Measurements from ENCODE around the gene NACC1. TPM values are rescaled to one million over a fixed set of nuclear protein-coding genes. Genes with fewer than 3 reads are reported as not detected.

NACC1 gene
- total RNA-seq, 1 experiment from 2014 or later, result 237 TPM

- DNase-seq (ENCODE audit: low spot score), result peak; percentile 67
- H3K4me3 Mint-ChIP-seq, result peak within 1 kb of the TSS; percentile 49
- peaks cover 10% of the 10 kb centered on the region for H3K4me1 Mint-ChIP-seq
- no peaks in the 10 kb centered on the region for H3K9me3 Mint-ChIP-seq
- peaks cover 45% of the 10 kb centered on the region for H3K27me3 Mint-ChIP-seq (ENCODE audit: low read depth)
- ChIA-PET POLR2A (interaction anchor here (0.6 kb wide), 1 partner anchor 195 kb away, joined by 4 read pairs; no protein-coding TSS in a partner anchor), CTCF (interaction anchor here (2.0 to 3.9 kb wide), 4 partner anchors 43 to 138 kb away, joined by 5 to 36 read pairs (median 25); no protein-coding TSS in a partner anchor)
- peak; percentile 47 for ATAC-seq
- H3K27ac Mint-ChIP-seq, result no peak within 1 kb of the TSS
- TF ChIP-seq, protein P1, sequence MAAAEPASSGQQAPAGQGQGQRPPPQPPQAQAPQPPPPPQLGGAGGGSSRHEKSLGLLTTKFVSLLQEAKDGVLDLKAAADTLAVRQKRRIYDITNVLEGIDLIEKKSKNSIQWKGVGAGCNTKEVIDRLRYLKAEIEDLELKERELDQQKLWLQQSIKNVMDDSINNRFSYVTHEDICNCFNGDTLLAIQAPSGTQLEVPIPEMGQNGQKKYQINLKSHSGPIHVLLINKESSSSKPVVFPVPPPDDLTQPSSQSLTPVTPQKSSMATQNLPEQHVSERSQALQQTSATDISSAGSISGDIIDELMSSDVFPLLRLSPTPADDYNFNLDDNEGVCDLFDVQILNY (CRISPR knock-in tag; IDR thresholded peaks at IDR 0.05), result 0 out of 2 replicates have a peak, but pooled peaks have one; percentile 34
- no peak for TF ChIP-seq ZBTB43 (CRISPR knock-in tag; IDR thresholded peaks at IDR 0.05)
- TF ChIP-seq GABPB1 (CRISPR knock-in tag; IDR thresholded peaks at IDR 0.05), result 0 out of 2 replicates have a peak, but pooled peaks have one; percentile 15
- peaks cover 5% of the 10 kb centered on the region; the same call in 1 of the 2 replicates for H3K36me3 Mint-ChIP-seq
These were observed 15.1 kb upstream of the NACC1 start, which contains the start of gene LYL1 for GRCh38 chr19:13102666-13103580. Gene LYL1 (minus strand): TSS chr19:13102858. CDS start chr19:13101171, 1,687 bp downstream.

DNA sequence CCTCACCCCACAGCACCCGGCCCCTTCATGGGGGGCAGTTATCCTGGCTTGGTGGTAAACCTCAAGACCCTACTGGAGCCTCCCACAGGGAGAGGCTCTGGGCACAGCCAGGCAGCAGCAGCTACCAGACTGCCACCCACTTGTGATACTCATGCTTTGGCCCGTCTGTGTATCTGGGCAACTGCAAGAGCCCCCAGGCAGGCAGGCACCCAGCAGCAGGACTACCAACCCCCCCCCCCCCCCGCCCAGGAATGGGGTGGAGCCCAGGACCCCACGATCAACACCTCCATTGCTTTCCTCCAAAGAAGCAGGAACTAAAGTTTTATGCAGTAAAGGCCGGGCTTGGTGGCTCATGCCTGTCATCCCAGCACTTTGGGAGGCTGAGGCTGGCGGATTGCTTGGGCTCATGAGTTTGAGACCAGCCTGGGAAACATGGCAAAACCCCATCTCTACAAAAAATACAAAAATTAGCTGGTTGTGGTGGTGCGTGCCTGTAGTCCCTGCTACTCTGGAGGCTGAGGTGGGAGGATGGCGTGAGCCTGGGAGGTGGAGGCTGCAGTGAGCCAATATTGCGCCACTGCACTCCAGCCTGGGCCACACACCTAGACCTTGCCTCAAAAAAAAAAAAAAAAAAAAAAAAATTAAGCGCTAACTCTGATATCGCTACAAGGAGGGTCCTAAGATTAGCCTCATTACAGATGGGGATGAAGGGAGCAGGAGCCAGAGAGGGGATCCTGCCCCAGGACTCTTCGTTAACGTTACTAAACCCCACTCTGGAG, 14.3 kb upstream of the NACC1 start:
- Mint-ChIP-seq H3K9me3 (no peaks in the 10 kb centered on the region), H3K4me1 (peaks cover 8% of the 10 kb centered on the region), H3K36me3 (peaks cover 5% of the 10 kb centered on the region; the same call in 1 of the 2 replicates), H3K27ac (no peak overlapping the region), H3K27me3 (ENCODE audit: low read depth) (peaks cover 37% of the 10 kb centered on the region), H3K4me3 (no peak overlapping the region)
- DNase-seq (ENCODE audit: low spot score) (no peak), ATAC-seq (no peak)
- CTCF ChIA-PET, result interaction anchor here (0.5 to 3.4 kb wide), 18 partner anchors 9 to 148 kb away, joined by 3 to 34 read pairs (median 6); partner anchors contain the start of genes NACC1 and TRMT1
- no peak for TF ChIP-seq FOXP1 (CRISPR knock-in tag; IDR thresholded peaks at IDR 0.05; ENCODE audit: borderline replicate concordance)
- no peak for TF ChIP-seq HMGA2 (CRISPR knock-in tag; IDR thresholded peaks at IDR 0.05)
- no peak for TF ChIP-seq RORB (CRISPR knock-in tag; IDR thresholded peaks at IDR 0.05)
- TF ChIP-seq SP1 (CRISPR knock-in tag; conservative IDR thresholded peaks at IDR 0.05), result no peak
- TF ChIP-seq, protein P2, sequence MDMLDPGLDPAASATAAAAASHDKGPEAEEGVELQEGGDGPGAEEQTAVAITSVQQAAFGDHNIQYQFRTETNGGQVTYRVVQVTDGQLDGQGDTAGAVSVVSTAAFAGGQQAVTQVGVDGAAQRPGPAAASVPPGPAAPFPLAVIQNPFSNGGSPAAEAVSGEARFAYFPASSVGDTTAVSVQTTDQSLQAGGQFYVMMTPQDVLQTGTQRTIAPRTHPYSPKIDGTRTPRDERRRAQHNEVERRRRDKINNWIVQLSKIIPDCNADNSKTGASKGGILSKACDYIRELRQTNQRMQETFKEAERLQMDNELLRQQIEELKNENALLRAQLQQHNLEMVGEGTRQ (CRISPR knock-in tag; IDR thresholded peaks at IDR 0.05), result no peak
- TF ChIP-seq ETV6 (CRISPR knock-in tag; IDR thresholded peaks at IDR 0.05), result no peak
- TF ChIP-seq ARID4B (CRISPR knock-in tag; IDR thresholded peaks at IDR 0.05; ENCODE audit: borderline replicate concordance), result no peak
- TF ChIP-seq OVOL2 (CRISPR knock-in tag; IDR thresholded peaks at IDR 0.05; ENCODE audit: borderline replicate concordance), result no peak
- no peak for TF ChIP-seq ZNF423 (CRISPR knock-in tag; IDR thresholded peaks at IDR 0.05)
- TF ChIP-seq, protein P3, sequence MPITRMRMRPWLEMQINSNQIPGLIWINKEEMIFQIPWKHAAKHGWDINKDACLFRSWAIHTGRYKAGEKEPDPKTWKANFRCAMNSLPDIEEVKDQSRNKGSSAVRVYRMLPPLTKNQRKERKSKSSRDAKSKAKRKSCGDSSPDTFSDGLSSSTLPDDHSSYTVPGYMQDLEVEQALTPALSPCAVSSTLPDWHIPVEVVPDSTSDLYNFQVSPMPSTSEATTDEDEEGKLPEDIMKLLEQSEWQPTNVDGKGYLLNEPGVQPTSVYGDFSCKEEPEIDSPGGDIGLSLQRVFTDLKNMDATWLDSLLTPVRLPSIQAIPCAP (CRISPR knock-in tag; IDR thresholded peaks at IDR 0.05), result no peak
- POLR2A ChIA-PET, result interaction anchor here (1.0 to 1.4 kb wide), 2 partner anchors 14 to 126 kb away, joined by 3 to 7 read pairs; partner anchors contain the start of gene NACC1
